IPS-NIHi7 (cell line): ENCODE data around the gene ERI3.

Source experiments
- DNase-seq: peaks from one replicate; pipeline ENCODE4 v3.0.0; 2012; ENCODE audit warnings: mixed read lengths; ENCODE audit errors: extremely low spot score

The ERI3 gene

GRCh38 chr1:44288883-44289282 is 66.2 kb downstream of the ERI3 start:
- DNase-seq = no peak

GRCh38 chr1:44284184-44284583 is 70.9 kb downstream of the ERI3 start:
- DNase-seq = no peak

- no peak for DNase-seq
Observed at GRCh38 chr1:44283524-44284173, 71.4 kb downstream of the ERI3 start.

GRCh38 chr1:44282704-44283426 is 72.2 kb downstream of the ERI3 start:
- no peak for DNase-seq

- DNase-seq = no peak
Observed at GRCh38 chr1:44281962-44282703, 72.9 kb downstream of the ERI3 start.

GRCh38 chr1:44276901-44277300 is 78.2 kb downstream of the ERI3 start:
- DNase-seq = no peak

- DNase-seq = no peak
Observed at GRCh38 chr1:44275991-44276405, 79.1 kb downstream of the ERI3 start.

- no peak for DNase-seq
Observed at GRCh38 chr1:44275296-44275962, 79.6 kb downstream of the ERI3 start.

GRCh38 chr1:44273560-44274350 is 81.3 kb downstream of the ERI3 start:
- no peak for DNase-seq

- DNase-seq = no peak
Observed at GRCh38 chr1:44272992-44273391, 82.1 kb downstream of the ERI3 start.

GRCh38 chr1:44271646-44272045 is 83.4 kb downstream of the ERI3 start:
- no peak for DNase-seq

- DNase-seq = no peak
Observed at GRCh38 chr1:44270686-44271628, 84.1 kb downstream of the ERI3 start.

- no peak for DNase-seq
Observed at GRCh38 chr1:44268054-44268453, 87.0 kb downstream of the ERI3 start.

GRCh38 chr1:44267438-44267837 is 87.6 kb downstream of the ERI3 start:
- DNase-seq = no peak

GRCh38 chr1:44266400-44267344 is 88.4 kb downstream of the ERI3 start:
- DNase-seq = no peak

- DNase-seq = no peak
Observed at GRCh38 chr1:44265656-44266358, 89.2 kb downstream of the ERI3 start.

GRCh38 chr1:44264451-44264771 is 90.6 kb downstream of the ERI3 start:
- no peak for DNase-seq

GRCh38 chr1:44263568-44264450 is 91.2 kb downstream of the ERI3 start:
- DNase-seq = no peak
